HG03342 (cell line): ENCODE results near the gene MANSC1.
"Not testable (repeated sequence)": the region's sequence is repeated elsewhere in the genome, so short reads cannot be mapped to it uniquely, and the experiment has no call there.

Experiments used
- ATAC-seq: cut with Tn5 transposase; IDR thresholded peaks from one replicate; pipeline ENCODE4 v1.9.1; 2021; ENCODE audit warnings: mild to moderate bottlenecking, moderate library complexity; ENCODE audit not compliant: unreplicated experiment

MANSC1 gene

GRCh38 chr12:12327802-12328201 is 22.2 kb downstream of the MANSC1 start:
- no peak for ATAC-seq

DNA sequence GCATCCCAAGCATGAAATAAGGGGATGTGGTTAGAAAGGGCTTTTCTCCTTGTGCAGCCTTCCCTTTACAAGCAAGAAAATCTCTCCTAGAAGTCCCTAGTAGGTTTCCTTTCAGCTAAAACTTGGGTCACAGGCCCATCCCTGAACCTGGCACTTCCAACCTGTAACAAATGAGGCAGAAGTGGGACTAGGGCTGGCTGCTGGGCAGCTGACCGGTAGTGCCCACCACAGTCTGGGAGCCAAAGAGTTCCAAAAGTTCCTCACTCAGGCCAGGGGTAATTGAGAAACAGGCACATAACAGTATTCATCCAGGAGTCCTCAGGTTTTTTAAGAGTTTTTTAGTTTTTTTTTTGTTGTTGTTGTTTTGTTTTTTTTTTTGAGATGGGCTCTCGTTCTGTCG is 23.8 kb downstream of the MANSC1 start:
- no peak for ATAC-seq

DNA sequence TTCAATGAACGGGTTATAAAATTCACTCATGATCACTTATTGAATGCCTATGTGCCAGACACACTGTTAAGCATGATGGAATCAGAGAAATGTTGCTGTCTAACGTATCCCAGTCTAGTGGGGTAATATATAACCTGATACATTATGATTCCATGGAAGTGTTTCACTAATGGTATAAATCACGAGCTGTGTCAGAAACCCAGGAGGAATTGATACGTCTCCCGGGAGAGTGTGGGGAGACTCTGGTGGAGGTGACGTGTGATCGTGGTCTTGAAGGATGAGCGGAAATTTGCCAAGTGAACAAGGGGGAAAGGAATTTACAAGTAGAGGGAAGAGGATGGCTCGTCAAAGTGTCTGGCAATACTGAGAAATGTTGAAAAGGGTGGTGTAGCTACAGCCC is 26.5 kb downstream of the MANSC1 start:
- no peak for ATAC-seq

GRCh38 chr12:12323118-12323517 is 26.9 kb downstream of the MANSC1 start:
- no peak for ATAC-seq

DNA sequence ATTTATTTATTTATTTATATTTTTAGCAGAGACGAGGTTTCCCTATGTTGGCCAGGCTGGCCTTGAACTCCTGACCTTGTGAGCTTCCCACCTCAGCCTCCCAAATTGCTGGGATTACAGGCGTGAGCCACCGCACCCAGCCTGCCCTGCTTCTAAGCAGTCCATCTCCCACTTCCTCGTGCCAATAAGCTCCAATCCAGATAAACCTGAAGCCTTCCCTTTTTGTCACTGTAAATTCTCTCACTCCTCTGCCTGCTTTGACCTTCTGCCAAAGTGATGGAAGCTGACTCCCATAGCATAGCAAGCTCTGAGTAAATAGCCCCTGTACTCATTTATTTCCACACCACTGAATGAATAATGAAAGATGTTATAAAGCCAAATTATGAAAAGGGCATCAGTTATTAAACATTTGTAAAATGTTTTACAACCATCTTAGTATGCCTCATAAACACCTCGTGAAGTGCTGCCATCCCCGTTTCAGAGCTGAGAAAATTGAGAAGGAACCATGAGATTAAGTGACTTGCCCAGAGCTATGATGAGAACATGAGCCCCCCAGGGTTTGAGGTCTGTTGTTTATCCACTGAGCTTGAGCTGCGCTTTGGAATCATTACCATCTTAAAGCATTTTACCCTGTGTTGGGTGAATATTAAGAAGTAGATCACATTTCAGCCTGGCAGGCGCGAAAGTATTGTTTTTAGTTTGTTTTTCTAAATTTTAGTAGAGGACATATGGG is 30.4 kb downstream of the MANSC1 start:
- ATAC-seq = no peak

GRCh38 chr12:12315838-12316237 is 34.2 kb downstream of the MANSC1 start:
- no peak for ATAC-seq

- ATAC-seq = not testable (repeated sequence)
These were observed 39.3 kb downstream of the MANSC1 start for GRCh38 chr12:12310695-12311094.

- ATAC-seq = no peak
These were observed 44.3 kb downstream of the MANSC1 start for GRCh38 chr12:12305568-12306300.

DNA sequence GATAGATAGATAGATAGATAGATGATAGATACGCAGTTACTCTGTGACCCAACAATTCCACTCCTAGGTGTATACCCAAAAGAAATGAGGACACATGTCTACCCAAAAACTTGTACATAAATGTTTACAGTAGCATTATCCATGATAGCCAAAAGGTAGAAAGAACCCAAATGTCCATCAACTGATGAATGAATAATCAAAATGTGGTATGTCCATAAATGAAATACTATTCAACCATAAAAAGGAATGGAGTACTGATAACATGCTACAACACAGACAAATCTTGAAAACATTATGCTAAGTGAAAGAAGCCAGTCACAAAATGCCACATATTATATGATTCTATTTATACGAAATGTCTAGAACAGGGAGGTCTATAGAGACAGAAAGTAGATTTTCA is 47.1 kb downstream of the MANSC1 start:
- no peak for ATAC-seq

GRCh38 chr12:12301122-12301521 is 48.9 kb downstream of the MANSC1 start:
- ATAC-seq = no peak

- ATAC-seq = no peak
These were observed 52.7 kb downstream of the MANSC1 start for GRCh38 chr12:12297201-12297830.

- ATAC-seq = no peak
These were observed 55.6 kb downstream of the MANSC1 start for GRCh38 chr12:12294215-12295005.

GRCh38 chr12:12290206-12290605 is 59.8 kb downstream of the MANSC1 start:
- ATAC-seq = no peak

DNA sequence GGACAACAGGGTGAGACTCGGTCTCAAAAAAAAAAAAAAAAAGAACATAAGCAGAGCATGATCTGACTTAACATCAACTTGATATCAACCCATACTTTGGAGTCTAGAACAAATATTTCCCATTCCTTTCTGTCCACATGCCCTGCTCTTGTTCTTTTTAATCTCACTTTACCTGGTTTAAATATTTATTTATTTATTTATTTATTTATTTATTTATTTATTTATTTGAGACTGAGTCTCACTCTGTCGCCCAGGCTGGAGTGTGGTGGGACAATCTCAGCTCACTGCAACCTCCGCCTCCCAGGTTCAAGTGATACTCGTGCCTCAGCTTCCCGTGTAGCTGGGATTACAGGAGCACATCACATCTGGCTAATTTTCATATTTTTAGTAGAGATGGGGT is 63.6 kb downstream of the MANSC1 start:
- ATAC-seq = no peak

- ATAC-seq = no peak
These were observed 67.1 kb downstream of the MANSC1 start for GRCh38 chr12:12282761-12283425.

DNA sequence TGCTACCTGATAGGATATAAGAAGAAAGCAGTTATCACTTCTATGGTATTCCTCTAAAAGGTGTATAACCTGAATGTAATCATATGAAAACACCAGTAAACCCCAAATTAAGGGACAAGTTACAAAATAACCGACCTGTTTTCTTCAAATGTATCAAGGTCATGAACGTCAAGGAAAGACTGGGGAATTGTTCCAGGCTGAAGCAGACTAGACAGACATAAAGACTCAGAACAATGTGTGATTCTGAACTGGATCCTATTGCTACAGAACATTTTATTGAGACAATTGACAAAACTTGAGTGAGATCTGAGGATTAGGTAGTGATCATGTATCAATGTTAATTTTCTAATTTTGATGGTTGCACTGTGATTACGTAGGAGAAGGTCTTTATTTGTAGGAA is 67.8 kb downstream of the MANSC1 start:
- ATAC-seq = no peak

DNA sequence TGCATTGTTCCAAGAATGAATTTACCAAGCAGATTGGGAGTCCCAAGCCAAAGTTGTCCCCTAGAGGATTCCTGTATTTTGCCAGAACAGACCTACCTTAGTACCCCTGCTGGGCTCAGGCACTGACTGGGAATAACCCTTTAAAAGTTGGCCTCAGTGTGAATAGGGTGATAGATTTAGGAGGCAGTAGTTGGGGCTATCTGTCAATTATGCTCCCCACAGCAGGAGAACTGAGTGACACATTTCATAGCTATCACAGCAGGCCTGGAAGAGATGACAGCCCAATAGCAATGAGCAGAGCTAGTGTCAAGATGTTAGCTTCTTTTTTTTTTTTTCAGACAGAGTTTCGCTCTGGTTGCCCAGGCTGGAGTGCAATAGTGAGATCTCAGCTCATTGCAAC is 68.9 kb downstream of the MANSC1 start:
- ATAC-seq = no peak

DNA sequence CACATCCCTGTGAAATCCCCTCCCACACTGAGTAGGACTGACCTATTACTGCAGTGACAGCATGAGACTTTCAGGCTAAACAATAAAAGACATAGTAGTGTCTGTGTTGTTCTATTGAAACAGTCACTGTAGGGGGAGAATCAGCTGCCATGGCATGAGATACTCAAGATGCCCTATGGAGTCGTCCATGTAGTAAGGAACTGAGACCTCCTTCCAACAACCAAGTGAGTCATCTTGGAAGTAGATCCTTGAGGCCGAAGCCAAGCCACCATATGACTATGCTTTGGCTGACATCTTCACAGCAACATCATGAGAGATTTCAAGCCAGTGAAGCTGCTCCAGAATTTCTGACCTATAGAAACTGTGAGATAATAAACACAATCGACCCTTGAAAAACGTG is 71.1 kb downstream of the MANSC1 start:
- ATAC-seq = no peak
